GM12864 (cell line): ENCODE measurements around the gene ITPKB.

Source experiments
- DNase-seq: peaks from one replicate; pipeline ENCODE4 v3.0.0-alpha.2; 2011; ENCODE audit warnings: low read depth
- H3K4me3 ChIP-seq: 2 replicates; pipeline ENCODE4 v1.5.1; 2011; ENCODE audit warnings: mild to moderate bottlenecking, low read depth, low read length, control low read depth
- CTCF ChIP-seq: IDR thresholded peaks from 2 replicates; pipeline ENCODE4 v1.5.1; 2011; ENCODE audit warnings: low read depth, mild to moderate bottlenecking, moderate library complexity, low read length, control low read depth, inconsistent platforms; ENCODE audit errors: missing control alignments

The ITPKB gene

GRCh38 chr1:226586650-226587422 lies 152.2 kb downstream of the ITPKB start:
- no peak for TF ChIP-seq CTCF
- DNase-seq, result no peak
- no peak overlapping the region for H3K4me3 ChIP-seq

GRCh38 chr1:226586116-226586515 lies 153.0 kb downstream of the ITPKB start:
- no peak for TF ChIP-seq CTCF
- no peak for DNase-seq

GRCh38 chr1:226584164-226584563 lies 154.9 kb downstream of the ITPKB start:
- no peak overlapping the region for H3K4me3 ChIP-seq
- DNase-seq, result no peak
- TF ChIP-seq CTCF, result no peak

More at GRCh38 chr1:226586116-226586515, 153.0 kb downstream of the ITPKB start:
- no peak overlapping the region for H3K4me3 ChIP-seq

- no peak for TF ChIP-seq CTCF
- DNase-seq, result no peak
- H3K4me3 ChIP-seq, result no peak overlapping the region
Measured at GRCh38 chr1:226582966-226583365, 156.1 kb downstream of the ITPKB start.
